Liver (tissue), 9 donors: ENCODE results near the gene RAB4B. TPM values are rescaled to one million over a fixed set of nuclear protein-coding genes. Genes with fewer than 3 reads are reported as not detected.

Experiments
- DNase-seq: peaks from one replicate; pipeline ENCODE4 v3.0.0-alpha.2; 2017; ENCODE audit warnings: low spot score
- H3K27ac ChIP-seq, 2 donors: one replicate each; pipeline ENCODE4 v1.7.0; 2013; ENCODE audit warnings: inconsistent platforms in 2 of 2, low read length in 2 of 2, control low read depth in 1 of 2, low read depth in 1 of 2, mild to moderate bottlenecking in 1 of 2
- H3K27me3 ChIP-seq, 4 donors: one replicate each; pipeline versions ENCODE4 v1.6.1 to v1.7.0; 2013; ENCODE audit warnings: low read length in 3 of 4, inconsistent platforms in 1 of 4, mild to moderate bottlenecking in 1 of 4, moderate library complexity in 1 of 4; ENCODE audit not compliant: control insufficient read depth in 4 of 4, insufficient read depth in 4 of 4
- H3K36me3 ChIP-seq, 4 donors: one replicate each; pipeline versions ENCODE4 v1.6.1 to v1.7.0; 2013; ENCODE audit warnings: low read length in 3 of 4, mild to moderate bottlenecking in 3 of 4, low read depth in 1 of 4, moderate library complexity in 1 of 4; ENCODE audit not compliant: control insufficient read depth in 4 of 4, insufficient read depth in 3 of 4
- H3K4me1 ChIP-seq, 4 donors: one replicate each; pipeline versions ENCODE4 v1.6.1 to v1.7.0; 2013; ENCODE audit warnings: low read length in 3 of 4, mild to moderate bottlenecking in 3 of 4, moderate library complexity in 1 of 4; ENCODE audit not compliant: control insufficient read depth in 4 of 4, insufficient read depth in 4 of 4
- H3K4me3 ChIP-seq, 3 donors: one replicate each; pipeline versions ENCODE4 v1.6.1 to v1.7.0; 2013; ENCODE audit warnings: low read length in 3 of 3, control low read depth in 1 of 3, low read depth in 1 of 3, mild to moderate bottlenecking in 1 of 3
- H3K9ac ChIP-seq, 2 donors: one replicate each; pipeline ENCODE4 v1.7.0; 2013; ENCODE audit warnings: low read length in 2 of 2, mild to moderate bottlenecking in 2 of 2, moderate library complexity in 2 of 2, control low read depth in 1 of 2, low read depth in 1 of 2
- H3K9me3 ChIP-seq, 4 donors: one replicate each; pipeline versions ENCODE4 v1.6.1 to v1.7.0; 2013; ENCODE audit warnings: low read length in 3 of 4; ENCODE audit not compliant: control insufficient read depth in 4 of 4
- ATF3 ChIP-seq: IDR thresholded peaks from 2 replicates; pipeline ENCODE4 v1.6.1; 2016; ENCODE audit warnings: antibody characterized with exemption
- CTCF ChIP-seq: fragments of 150-350 bp; IDR thresholded peaks from 2 replicates; pipeline ENCODE4 v1.5.1; 2017; ENCODE audit warnings: improper control_type of control experiment, low read depth, low read length; ENCODE audit not compliant: missing input control
- EGR1 ChIP-seq, 2 donors: IDR thresholded peaks; 2 replicates each; pipeline ENCODE4 v1.6.1; 2016 to 2018; ENCODE audit warnings: antibody characterized with exemption in 2 of 2, low read depth in 2 of 2
- FOXA1 ChIP-seq: IDR thresholded peaks from 2 replicates; pipeline ENCODE4 v1.6.1; 2016; ENCODE audit warnings: antibody characterized with exemption
- FOXA2 ChIP-seq: IDR thresholded peaks from 2 replicates; pipeline ENCODE4 v1.6.1; 2016; ENCODE audit warnings: antibody characterized with exemption
- GABPA ChIP-seq, 2 donors: IDR thresholded peaks in 1 of 2; conservative IDR thresholded peaks in 1 of 2; 2 replicates each; pipeline ENCODE4 v1.6.1; 2016; ENCODE audit warnings: antibody characterized with exemption in 2 of 2, mild to moderate bottlenecking in 1 of 2, moderate library complexity in 1 of 2
- HNF4A ChIP-seq, 2 donors: conservative IDR thresholded peaks; 2 replicates each; pipeline ENCODE4 v1.6.1; 2016; ENCODE audit warnings: antibody characterized with exemption in 2 of 2, mild to moderate bottlenecking in 2 of 2
- HNF4G ChIP-seq: IDR thresholded peaks from 2 replicates; pipeline ENCODE4 v1.6.1; 2016; ENCODE audit warnings: antibody characterized with exemption
- JUND ChIP-seq, 2 donors: IDR thresholded peaks; 2 replicates each; pipeline ENCODE4 v1.6.1; 2016; ENCODE audit warnings: antibody characterized with exemption in 2 of 2
- MAX ChIP-seq: IDR thresholded peaks from 2 replicates; pipeline ENCODE4 v1.6.1; 2016; ENCODE audit warnings: antibody characterized with exemption
- NR2F2 ChIP-seq: IDR thresholded peaks from 2 replicates; pipeline ENCODE4 v1.6.1; 2016; ENCODE audit warnings: antibody characterized with exemption
- RAD21 ChIP-seq, 2 donors: IDR thresholded peaks; 2 replicates each; pipeline ENCODE4 v1.6.1; 2016; ENCODE audit warnings: antibody characterized with exemption in 2 of 2, mild to moderate bottlenecking in 2 of 2
- REST ChIP-seq: IDR thresholded peaks from 2 replicates; pipeline ENCODE4 v1.6.1; 2016; ENCODE audit warnings: antibody characterized with exemption, mild to moderate bottlenecking
- RXRA ChIP-seq, 2 donors: IDR thresholded peaks; 2 replicates each; pipeline ENCODE4 v1.6.1; 2017 to 2018; ENCODE audit warnings: antibody characterized with exemption in 2 of 2, mild to moderate bottlenecking in 1 of 2
- SP1 ChIP-seq: IDR thresholded peaks from 2 replicates; pipeline ENCODE4 v1.6.1; 2018; ENCODE audit warnings: antibody characterized with exemption, mild to moderate bottlenecking
- TAF1 ChIP-seq: conservative IDR thresholded peaks from 2 replicates; pipeline ENCODE4 v1.6.1; 2016; ENCODE audit warnings: antibody characterized with exemption, mild to moderate bottlenecking
- YY1 ChIP-seq: IDR thresholded peaks from 2 replicates; pipeline ENCODE4 v1.6.1; 2016; ENCODE audit warnings: antibody characterized with exemption, mild to moderate bottlenecking
- ZBTB33 ChIP-seq: IDR thresholded peaks from 2 replicates; pipeline ENCODE4 v1.6.1; 2016; ENCODE audit warnings: antibody characterized with exemption
- WGBS: extraction: QIAGEN DNeasy Blood & Tissue Kit; methylation state at CpG from one replicate; pipeline ENCODE4 v1.1.7; 2013; 5-methylcytosine and 5-hydroxymethylcytosine counted together
- polyA plus RNA-seq, 2 donors: library from polyadenylated mRNA; stranded (reverse) in 1 of 2; unstranded in 1 of 2; fragments of 200-250 nt in 1 of 2; fragments of >200 nt in 1 of 2; fragmentation: Nextera tagmentation in 1 of 2; extraction: Ambion mirVana in 1 of 2; gene quantifications; one replicate each; pipeline versions ENCODE4 v1.2.1 to v1.2.3, GENCODE V29; 2013 to 2015
- total RNA-seq, 2 donors: library from RNA; depleted of rRNA; stranded (reverse); fragments of >200 nt; gene quantifications; one replicate each; pipeline ENCODE4 v1.2.3, GENCODE V29; 2014
- donor health status: healthy.
- donor health status: healthy.
- donor health status: healthy.
- donor health status: healthy.
- donor health status: healthy.

The RAB4B gene
- total and polyA plus RNA-seq, 4 donors, result 5.5 to 16.9 (median 12.9) TPM

GRCh38 chr19:40807147-40808020, 29.3 kb downstream of the RAB4B start:
- no peak overlapping the region for H3K4me3 ChIP-seq

More at GRCh38 chr19:40807147-40808020, 29.3 kb downstream of the RAB4B start:
- Histone ChIP-seq H3K27me3 (no peaks in the 10 kb centered on the region), H3K36me3 (peaks cover 9 to 16% (median 11%) of the 10 kb centered on the region in 4 donors), H3K27ac (peak overlapping the region in 1 of 2 donors; percentile 60), H3K9ac (no peak overlapping the region), H3K4me1 (peaks cover 27 to 51% (median 42%) of the 10 kb centered on the region in 4 donors), H3K9me3 (no peaks in the 10 kb centered on the region)
- no peak for TF ChIP-seq REST
- no peak for TF ChIP-seq FOXA2
- no peak for TF ChIP-seq YY1
- TF ChIP-seq ATF3, result no peak
- no peak for TF ChIP-seq GABPA (IDR thresholded peaks at IDR 0.05 in 1 of 2, conservative IDR thresholded peaks at IDR 0.05 in 1 of 2)
- TF ChIP-seq NR2F2, result peak; percentile 0
- TF ChIP-seq CTCF, result peak; percentile 27
- TF ChIP-seq RXRA (IDR thresholded peaks at IDR 0.05), result no peak
- TF ChIP-seq JUND (IDR thresholded peaks at IDR 0.05), result no peak
- TF ChIP-seq HNF4G, result no peak
- peak; percentile 28 to 67 for TF ChIP-seq RAD21 (IDR thresholded peaks at IDR 0.05)
- TF ChIP-seq TAF1, result no peak
- TF ChIP-seq EGR1 (IDR thresholded peaks at IDR 0.05; ENCODE audit: low read depth in 2 of 2), result no peak
- TF ChIP-seq FOXA1, result no peak
- no peak for TF ChIP-seq ZBTB33
- no peak for TF ChIP-seq SP1
- no peak for TF ChIP-seq MAX
- TF ChIP-seq HNF4A (conservative IDR thresholded peaks at IDR 0.05), result no peak
- 81% methylated on average over 18 of the region's 18 CpGs for WGBS
- no peak for DNase-seq
